Sigmoid colon (tissue), 4 donors: ENCODE measurements around the gene TRIP13.

Experiments used
- CTCF ChIP-seq, 4 experiments: fragments of 450-650 bp in 3 of 4; fragments of 200-600 bp in 1 of 4; IDR thresholded peaks; one replicate each; pipeline ENCODE4 v1.5.1; 2016 to 2019; ENCODE audit warnings: antibody characterized with exemption in 4 of 4, mild to moderate bottlenecking in 3 of 4, moderate library complexity in 2 of 4
- POLR2A ChIP-seq, 2 donors: fragments of 450-650 bp; IDR thresholded peaks; one replicate each; pipeline ENCODE4 v1.6.1; 2016; ENCODE audit warnings: antibody characterized with exemption in 2 of 2, mild to moderate bottlenecking in 2 of 2, moderate library complexity in 2 of 2
- POLR2AphosphoS5 ChIP-seq, 4 donors: sonication (generic); formaldehyde crosslinking; IDR thresholded peaks; one replicate each; pipeline ENCODE4 v1.6.1; 2017; ENCODE audit warnings: antibody characterized with exemption in 4 of 4

- TF ChIP-seq CTCF (IDR thresholded peaks at IDR 0.05), result no peak
- TF ChIP-seq POLR2AphosphoS5 (IDR thresholded peaks at IDR 0.05), result no peak
- TF ChIP-seq POLR2A (IDR thresholded peaks at IDR 0.05), result no peak
Measured at GRCh38 chr5:905139-905642, 12.5 kb downstream of the TRIP13 start.
